Jurkat, Clone E6-1 (cell line): ENCODE measurements around the gene TMEM38A.
A peak's percentile ranks its signal among the peaks of the same experiment; 100 is the strongest.
"Not testable (repeated sequence)": the region's sequence is repeated elsewhere in the genome, so short reads cannot be mapped to it uniquely, and the experiment has no call there.

Experiments
- DNase-seq: peaks from one replicate; pipeline ENCODE4 v3.0.0-alpha.2; 2011; ENCODE audit warnings: low read depth, low spot score
- H3K4me3 ChIP-seq: 2 replicates; pipeline ENCODE4 v1.5.1; 2011; ENCODE audit warnings: mild to moderate bottlenecking, low read length, control low read depth, moderate library complexity

TMEM38A gene

DNA sequence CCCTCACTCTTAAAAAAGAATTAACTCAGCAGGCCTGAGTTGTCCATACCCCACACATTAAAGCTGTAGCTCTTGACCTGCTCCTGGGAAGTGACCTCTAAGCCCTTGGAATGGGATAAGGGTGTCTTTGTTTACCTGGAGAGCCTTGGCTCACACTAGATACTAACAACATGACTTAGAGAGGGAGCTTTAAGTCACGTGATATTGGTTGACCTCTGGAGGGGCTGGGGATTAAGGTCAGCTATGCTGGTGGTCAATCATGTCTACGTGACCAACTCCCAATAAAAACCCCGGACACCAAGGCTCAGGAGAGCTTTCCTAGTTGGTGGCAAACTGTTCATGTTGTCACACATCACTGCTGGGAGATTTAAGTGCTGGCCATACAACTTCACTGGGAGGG lies 61.7 kb downstream of the TMEM38A start:
- no peak for DNase-seq
- H3K4me3 ChIP-seq: no peak overlapping the region

DNA sequence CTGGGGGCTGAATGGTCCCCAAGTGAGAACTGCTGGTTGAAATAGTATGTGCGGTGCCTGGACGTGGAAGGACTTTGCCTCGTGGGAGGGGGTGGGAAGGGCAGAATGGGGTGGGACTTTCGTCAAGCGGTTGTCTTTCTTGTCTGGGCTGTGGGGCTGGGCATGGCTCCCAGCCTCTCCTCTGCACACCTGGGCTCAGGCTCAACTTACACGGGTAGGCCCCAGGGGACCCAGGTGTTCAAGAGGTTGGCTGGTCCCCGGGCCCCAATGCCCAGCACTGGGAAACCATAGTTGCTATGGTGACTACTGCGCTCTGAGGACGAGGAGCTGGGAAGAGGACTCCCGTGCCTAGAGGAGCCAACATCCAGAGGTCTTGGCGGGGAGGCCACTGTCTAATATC lies 66.0 kb downstream of the TMEM38A start:
- no peak overlapping the region for H3K4me3 ChIP-seq
- no peak for DNase-seq

DNA sequence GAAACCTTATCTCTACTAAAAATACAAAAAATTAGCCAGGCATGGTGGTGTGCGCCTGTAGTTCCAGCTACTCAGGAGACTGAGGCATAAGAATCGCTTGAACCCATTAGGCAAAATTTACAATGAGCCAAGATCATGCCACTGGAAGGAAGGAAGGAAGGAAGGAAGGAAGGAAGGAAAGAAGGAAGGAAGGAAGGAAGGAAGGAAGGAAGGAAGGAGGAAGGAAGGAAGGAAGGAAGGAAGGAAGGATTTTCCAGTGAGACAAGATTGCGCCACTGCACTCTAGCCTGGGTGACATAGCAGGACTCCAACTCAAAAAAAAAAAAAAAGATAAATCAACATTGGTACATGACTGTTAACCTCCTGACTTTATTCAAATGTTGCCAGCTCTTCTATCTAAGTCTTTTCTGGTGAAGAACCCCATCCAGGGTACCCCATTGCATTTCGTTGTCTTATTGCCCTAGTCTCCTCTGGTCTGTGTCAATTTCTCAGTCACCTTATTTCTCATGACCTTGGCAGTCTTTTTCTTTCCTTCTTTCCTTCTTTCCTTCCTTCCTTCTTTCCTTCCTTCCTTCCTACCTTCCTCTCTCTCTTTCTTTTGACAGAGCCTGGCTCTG lies 74.8 kb downstream of the TMEM38A start:
- H3K4me3 ChIP-seq, DNase-seq: not testable (repeated sequence)

DNA sequence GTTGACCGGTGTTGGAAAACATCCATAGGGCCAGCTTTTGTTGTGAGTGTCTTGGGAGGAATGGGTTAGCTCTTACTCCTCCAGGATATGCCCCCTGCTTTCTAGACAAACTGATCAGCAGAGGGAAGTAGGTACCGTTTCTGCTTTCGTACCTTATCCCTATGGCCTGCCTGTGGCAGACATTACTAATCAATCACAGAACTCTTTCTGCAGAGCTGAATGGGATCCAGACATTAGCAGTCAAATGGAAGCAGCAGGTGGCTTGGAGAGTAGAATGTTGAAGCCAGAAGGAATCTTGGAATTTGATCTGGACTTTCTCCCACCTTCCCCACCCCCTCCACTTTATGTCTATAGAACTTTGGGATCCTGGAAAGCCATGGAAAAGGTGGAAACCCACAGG lies 75.8 kb downstream of the TMEM38A start:
- DNase-seq: peak; percentile 35
- no peak overlapping the region for H3K4me3 ChIP-seq

DNA sequence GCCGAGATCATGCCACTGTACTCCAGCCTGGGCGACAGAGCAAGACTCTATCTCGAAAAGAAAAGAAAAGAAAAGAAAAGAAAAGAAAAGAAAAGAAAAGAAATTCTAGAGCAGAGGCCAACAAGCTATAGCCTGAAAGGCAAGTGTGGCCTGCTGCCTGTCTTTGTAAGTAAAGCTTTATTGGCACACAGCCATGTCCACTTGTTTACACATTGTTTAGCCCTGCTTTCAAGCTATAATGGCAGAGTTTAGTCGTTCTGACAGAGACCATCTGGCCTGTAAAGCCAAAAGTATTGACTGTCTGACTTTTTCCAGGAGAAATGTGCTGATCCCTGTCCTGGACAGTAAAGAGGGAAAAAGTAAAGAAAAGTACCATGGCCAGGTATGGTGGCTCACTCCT lies 77.0 kb downstream of the TMEM38A start:
- no peak overlapping the region for H3K4me3 ChIP-seq
- no peak for DNase-seq

DNA sequence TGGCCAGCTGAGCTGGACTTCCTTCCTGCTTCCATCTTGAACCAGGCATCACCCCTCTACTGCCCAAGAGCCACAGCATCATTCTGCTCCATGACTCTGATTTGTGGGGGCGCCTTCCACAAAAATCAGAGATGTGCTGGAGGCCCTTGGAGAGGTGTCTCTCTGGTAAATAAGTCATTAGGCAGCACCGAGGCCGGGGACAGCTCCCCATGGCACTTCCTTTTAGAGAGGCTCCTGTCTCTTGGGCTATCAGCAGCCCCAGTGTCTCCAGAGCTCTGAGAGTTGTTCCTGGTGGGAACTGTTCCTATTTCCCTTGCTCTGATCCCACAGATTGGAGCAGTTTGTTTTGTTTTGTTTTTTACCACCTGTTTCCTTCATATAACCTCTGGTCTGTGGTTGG lies 78.6 kb downstream of the TMEM38A start:
- DNase-seq: no peak
- H3K4me3 ChIP-seq: no peak overlapping the region
